ENCODE measurements around the gene IRF9. TPM values are rescaled to one million over a fixed set of nuclear protein-coding genes. Genes with fewer than 3 reads are reported as not detected.

IRF9 gene, protein sequence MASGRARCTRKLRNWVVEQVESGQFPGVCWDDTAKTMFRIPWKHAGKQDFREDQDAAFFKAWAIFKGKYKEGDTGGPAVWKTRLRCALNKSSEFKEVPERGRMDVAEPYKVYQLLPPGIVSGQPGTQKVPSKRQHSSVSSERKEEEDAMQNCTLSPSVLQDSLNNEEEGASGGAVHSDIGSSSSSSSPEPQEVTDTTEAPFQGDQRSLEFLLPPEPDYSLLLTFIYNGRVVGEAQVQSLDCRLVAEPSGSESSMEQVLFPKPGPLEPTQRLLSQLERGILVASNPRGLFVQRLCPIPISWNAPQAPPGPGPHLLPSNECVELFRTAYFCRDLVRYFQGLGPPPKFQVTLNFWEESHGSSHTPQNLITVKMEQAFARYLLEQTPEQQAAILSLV
- total RNA-seq, result 55.5 and 58.9 TPM in 2 replicates

DNA sequence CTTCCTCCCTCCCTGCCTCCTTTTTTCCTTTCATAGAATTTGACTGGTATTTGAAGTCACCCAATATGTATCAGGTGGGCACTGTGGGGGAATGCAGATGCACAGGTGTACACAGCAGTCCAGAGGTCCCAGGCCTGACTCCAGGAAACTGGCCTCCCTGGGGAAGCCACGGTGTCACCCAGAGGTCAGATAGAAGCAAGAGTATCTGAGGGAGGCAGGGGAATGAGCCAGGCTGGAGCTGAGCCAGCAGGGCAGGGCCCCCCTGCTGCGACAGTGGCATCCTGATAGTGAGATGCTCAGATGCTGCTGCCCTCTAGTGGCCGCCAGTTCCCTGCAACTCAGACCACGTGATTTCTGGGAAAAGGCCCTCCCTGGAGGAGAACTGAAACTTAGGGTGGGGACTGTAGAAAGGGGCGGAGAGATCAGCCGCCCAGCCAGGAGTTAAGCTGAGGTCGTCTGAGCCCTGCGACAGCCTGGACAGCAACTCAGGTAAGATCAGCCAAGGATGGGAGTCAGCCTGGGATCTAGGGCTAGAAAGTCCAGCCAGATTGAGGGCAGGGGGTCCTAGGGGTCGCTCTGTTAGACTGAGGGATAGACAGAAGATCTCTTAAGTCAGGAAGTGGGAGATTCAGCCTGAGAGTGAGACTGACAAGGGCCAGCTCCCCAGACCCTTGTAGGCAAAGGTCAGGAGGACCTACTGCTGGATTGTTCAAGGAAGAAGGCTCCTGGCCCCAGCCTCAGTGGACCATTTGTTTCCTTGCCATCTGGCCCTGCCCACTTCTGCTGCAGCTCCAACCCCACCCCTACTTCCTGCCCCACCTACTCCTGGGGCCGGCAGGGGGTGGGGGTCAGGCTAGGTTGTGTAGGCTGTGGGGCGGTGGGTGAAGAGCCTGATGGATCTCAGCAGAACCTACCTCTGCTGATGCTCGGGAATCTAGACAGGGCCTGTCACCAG, at the start of gene IRF9:
Gene IRF9 (plus strand): TSS at position 416 of the 955 bp plus-strand sequence. CDS start 880 bp downstream, outside the sequence.

DNA sequence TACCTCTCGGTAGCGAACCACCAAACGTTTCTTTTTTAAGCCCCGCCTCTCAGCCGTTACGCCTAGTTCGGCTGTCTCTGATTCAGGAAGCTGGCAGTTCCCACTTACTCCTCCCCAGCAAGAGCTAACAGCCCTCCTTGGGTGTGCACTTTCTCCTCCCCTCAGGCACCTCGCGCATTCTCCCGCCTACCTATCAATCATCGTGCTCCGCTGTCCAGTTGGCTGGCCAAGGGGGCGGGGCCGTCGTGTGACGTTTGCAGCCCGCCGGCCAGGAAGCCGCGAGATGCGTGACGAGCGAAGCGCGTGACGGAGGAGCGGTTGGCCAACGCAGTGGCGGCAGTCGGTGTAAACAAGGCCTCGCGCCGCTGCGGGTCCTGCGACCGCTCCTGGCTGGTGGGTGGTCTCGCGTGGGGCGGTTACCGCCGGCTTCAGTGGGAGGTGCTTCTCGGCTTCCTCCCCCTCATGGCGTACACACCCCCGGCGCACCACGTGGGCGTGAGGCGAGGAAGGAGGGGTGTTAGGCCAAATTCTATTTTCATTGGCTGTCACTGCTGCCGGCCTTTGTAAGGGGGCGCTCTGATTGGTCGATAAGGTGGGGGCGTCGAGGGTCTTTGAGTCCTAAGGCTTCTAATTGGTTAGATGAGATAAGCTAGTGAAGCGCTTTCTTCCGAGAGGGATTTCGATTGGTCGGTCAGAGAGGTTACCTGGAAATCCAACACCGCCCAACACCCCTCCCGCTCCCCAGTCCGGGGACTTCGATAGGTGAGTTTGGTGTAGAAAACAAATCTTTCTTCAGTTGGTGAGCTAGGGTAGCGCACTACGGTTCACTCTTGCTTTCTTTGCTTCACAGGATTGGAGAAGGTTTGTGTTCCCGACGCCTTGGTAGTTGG, 46.3 kb upstream of the IRF9 start, which contains the start of the genes DCAF11 and NRL:
Gene DCAF11 (plus strand): TSS at position 246 of the 890 bp plus-strand sequence. CDS start 818 bp downstream, outside the sequence.
Gene NRL (minus strand): TSS at position 418 of the 890 bp plus-strand sequence. CDS start 32,101 bp downstream, outside the sequence.

DNA sequence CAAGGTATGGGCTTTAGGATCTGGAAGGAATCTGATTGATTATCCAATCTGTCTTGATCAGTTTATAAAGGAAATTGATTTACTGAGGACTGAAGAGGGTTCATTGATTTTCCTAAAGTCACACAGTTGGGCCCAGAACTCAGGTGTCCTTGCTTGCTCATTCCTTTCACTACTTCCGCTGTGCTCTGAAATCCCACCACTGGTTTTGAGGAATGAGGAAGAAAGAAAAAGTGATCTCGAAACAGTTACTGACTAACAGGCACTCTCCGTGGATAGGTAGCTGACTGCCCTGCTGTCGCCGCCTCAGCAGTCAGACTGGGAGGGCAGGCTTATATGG, 30.7 kb upstream of the IRF9 start, which contains the start of gene FITM1:
Gene FITM1 (plus strand): TSS at position 280 of the 337 bp plus-strand sequence. CDS start 905 bp downstream, outside the sequence.

DNA sequence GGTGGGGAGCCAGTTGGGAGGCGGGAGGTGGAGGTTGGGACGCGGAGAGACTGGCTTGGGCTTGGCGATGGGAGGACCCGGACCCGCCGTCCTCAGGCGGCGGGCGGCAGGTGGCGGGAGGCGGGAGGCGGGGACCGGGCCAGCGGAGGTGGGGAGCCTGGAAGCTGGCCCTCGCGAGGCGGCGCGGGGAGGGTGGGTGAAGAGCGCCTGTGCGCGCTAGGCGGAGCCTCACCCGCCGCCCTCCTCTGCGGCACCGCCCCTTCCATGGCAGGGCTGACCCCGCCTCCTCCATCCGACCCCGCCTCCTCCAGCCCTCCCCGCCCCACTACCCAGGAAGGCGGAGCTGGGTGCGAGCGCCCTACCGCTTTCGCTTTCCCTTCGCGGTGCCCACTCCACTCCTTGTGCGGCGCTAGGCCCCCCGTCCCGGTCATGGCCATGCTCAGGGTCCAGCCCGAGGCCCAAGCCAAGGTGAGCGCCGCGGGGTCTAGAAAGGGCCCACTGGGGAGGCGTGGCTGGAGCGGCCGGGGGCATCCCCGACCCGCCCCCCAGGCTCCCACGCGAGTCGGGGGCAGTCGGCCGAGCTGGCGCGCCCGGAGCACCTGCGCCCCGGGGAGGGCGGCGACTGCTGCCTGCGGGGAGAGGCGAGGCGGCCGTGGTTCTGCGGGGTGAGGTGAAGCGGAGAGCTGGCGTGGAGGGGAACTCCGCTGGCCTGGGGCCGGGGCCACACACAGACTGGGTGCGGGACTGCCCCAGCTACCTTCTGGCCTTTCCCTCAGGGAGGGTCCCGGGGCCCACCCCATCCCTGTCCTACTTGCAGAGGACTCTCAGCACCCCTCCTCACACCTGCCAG, 25.0 kb upstream of the IRF9 start, which contains the start of gene PSME1:
Gene PSME1 (plus strand): TSS at position 361 of the 850 bp plus-strand sequence. CDS start 69 bp downstream, at position 430.

DNA sequence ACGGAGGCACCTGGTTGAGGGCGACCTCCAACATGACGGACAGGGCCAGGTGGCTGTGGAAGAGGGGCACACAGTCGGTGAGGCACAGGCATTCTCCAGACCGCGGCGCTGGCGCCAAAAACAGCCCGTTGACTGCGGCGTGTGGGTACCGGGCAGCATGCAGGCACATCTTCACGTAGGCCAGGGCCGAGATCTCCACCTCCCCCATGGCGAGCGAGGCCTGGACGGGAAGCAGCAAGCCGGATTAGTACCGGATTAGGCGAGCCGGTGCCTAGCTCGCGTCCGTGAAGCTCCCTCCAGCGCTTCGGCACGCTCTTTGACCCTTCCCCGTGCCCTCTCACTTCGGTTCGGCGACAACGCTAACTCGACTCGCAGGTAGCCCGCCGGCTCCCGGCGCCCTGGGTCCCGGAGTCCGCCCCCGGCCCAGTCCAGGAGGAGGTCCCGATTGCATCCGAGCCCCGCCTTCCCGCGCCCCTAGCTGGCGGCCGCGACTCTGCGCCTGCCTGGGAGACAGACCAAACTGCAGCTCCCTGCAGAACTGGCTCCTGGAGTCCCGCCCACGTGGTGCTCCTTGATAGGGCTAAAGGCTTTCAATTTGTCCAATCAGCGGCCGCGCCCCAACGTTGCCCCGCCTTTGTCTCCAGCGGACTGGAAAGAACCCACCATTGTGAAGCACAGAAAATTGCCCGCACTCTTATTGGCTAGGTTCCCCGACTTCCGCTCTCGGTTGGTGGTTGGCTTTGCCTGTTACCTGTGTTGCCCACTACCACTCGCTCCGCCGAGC, 19.8 kb upstream of the IRF9 start, which contains the start of gene EMC9:
Gene EMC9 (minus strand): TSS at position 495 of the 784 bp plus-strand sequence. CDS start 287 bp downstream, at position 208.

DNA sequence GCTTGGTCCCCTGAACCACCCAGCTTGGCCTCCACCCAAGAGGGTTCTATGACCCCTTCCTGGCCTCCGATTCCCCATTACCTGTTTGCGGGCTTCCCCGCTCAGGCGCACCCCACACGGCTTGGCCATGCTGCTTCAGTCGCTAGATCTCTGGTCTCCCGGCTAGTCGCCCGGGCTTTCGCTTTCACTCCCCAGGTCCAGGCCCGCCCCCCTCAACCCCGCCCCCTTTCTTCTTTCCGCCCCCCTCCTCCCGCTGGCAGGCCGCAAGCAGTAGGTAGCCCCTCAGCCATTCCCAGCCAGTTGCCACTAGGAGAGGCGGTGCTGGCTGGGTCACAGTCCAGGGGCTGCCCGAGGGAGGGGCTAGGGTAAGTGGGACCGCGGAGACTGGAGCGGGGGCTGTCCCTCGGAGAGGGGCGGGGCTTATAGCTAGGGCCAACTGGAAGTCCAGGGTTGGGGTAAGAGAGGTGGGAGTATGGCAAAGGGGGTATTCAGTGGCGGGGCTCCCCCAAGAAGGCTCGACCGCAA, 14.6 kb upstream of the IRF9 start, which contains the start of gene PSME2:
Gene PSME2 (minus strand): TSS at position 158 of the 525 bp plus-strand sequence. CDS start 29 bp downstream, at position 129.

DNA sequence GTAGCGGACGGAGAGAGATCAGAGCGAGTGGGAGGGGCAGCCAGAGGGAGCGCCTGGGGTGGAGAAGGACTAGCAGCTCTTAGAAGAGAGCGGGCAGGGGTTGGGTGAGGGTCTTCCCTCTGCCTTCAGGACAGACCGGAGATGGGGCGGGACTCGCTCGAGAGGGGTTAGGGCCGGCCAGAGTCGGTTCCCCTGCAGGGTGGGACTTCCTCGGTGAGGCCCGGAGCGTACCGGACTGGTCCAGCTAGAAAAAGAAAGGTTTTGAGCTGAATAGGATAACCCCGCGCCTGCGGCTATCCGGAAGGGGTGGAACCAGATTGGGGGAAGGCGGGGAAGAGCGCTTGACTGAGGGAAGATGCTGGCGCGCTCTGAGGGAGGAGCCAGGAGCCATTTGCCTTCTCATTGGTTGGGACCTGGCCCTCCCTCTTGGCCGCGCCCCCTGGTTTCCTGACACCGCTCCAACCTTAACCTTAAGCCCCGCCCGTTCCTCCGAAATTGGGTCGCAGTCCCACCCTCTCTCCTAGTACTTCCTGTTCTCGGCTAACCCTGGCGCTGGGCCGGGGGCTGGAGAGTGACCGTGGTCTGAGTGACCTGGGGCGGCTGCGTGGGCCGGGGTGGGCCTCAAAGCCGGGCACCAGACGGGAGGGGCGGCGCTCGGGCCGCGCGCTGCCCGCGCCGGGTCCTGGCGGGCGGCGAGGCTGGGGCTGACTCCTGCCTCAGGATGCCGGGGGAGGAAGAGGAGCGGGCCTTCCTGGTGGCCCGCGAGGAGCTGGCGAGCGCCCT, 13.9 kb upstream of the IRF9 start, which contains the start of gene RNF31:
Gene RNF31 (plus strand): TSS at position 521 of the 783 bp plus-strand sequence. CDS start 201 bp downstream, at position 722.

DNA sequence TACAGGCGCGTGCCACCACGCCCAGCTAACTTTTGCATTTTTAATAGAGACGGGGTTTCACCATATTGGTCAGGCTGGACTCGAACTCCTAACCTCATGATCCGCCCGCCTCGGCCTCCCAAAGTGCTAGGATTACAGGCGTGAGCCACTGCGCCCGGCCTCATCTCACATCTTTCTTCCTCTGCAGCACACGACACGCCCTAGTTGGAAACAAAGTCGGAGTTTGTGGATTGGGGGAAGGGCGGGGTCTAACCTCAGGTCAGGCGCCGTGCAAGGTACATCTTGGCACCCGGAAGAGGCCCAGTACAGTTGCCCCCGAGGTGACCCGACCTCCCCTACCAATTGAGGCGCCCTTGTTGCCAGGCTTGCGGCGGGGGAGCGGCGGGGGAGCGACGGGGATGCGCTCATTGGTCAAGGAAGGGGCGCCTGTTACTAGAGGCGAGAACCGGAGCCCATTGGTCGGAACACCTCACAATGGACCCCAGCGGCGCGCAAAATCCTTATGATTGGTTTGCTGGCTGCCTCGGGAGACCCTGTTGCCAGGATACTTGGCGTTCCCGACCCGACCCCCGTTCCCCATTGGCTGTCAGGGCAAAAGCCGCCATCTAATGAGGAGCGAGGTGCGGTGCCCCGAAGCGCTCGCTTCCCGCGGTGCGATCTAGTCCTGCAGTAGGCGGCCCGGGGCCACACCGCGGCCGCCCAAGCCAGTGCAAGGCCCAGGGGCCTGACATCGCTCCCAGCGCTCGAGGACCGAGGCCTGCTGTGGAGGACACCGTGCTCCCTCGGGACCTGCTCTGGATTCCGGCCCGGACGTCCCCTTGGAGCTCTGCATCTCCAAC, 10.6 kb downstream of the IRF9 start, which contains the start of gene REC8:
Gene REC8 (plus strand): TSS at position 659 of the 839 bp plus-strand sequence. CDS start 473 bp downstream, outside the sequence.

DNA sequence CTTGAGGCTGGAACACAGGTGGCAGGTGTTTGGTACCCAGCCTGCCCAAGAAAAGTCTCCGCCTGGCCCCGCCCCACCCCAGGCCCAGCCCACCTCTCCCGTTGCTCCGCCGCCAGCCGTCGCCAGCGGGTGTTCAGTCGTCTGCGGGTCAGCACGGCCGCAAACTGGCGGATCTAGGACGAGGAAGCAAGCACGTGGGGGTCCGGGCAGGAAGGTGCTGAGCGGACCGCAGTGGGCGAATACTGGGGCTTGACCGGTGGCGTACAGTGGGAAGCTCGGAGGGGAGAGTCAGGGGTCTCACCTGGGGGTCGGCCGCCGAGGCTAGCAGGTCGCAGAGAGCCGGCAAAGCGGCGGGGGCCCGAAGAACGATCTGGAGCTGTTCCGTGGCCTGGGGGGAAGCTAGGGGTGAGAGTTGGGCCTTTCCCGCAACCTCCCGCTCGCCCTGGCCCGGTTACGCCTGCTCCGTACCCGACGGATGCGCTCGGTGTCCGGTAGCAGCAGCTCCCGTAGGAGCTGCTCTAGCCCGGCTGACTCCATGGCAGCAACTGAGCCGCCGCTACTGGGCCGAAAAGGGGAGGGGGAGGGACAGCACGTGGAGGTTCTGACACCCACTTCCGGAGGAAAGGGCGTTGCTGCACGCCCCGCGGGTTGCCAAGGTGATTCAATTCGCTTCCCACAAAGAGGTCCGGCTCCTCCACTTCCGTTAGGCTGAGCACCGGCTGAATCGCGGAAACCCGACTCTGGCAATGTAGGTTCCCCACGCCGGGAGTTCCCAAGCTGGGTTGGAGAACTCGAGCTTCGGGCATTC, 27.4 kb downstream of the IRF9 start, which contains the start of gene IPO4:
Gene IPO4 (minus strand): TSS at position 566 of the 808 bp plus-strand sequence. CDS start 29 bp downstream, at position 537.

DNA sequence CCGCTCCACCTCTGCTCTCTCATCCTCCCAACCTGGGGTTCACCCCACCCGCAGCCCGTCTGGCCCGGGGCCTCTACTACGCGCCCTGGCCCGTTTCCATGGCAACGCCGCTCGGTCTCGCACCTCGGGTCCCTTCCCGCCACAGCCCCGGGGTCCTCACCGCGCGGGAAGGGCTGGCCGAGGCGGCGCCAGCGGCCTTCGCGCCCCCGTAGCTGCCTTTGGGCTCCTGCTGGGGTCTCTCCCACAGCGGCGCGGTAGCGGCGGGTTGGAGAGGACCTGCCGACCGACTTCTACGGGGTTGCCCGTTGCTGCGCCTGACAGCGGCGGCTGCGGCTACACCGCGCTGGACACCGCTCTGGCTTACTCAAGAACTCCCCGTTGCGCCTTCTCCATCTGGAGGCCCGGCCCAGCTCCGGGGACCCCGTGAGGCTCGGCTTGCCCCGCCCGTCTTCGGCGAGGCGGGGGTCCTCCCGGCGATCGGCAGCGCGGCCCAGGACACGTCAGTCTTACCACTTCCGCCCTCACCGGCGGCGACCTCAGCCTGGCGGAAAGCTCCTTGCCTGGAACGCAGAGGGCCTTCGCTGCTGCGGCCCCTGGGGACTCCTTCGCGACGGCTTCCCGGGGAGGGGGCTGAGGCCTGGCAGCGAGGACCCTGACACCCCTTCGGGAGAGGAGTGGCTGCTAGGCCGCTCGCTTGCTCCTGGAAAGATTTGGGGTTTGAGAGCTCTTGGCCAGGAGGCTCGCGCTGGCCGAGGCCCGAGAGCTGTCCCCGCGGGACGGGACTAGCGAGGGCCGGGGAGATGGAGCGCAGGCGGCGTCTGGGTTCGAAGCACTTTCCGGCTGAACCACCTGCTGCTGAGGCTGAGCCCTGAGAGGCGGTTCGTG, 34.4 kb downstream of the IRF9 start, which contains the start of gene TM9SF1:
Gene TM9SF1 (minus strand): TSS at position 256 of the 885 bp plus-strand sequence. CDS start 422 bp downstream, outside the sequence.

DNA sequence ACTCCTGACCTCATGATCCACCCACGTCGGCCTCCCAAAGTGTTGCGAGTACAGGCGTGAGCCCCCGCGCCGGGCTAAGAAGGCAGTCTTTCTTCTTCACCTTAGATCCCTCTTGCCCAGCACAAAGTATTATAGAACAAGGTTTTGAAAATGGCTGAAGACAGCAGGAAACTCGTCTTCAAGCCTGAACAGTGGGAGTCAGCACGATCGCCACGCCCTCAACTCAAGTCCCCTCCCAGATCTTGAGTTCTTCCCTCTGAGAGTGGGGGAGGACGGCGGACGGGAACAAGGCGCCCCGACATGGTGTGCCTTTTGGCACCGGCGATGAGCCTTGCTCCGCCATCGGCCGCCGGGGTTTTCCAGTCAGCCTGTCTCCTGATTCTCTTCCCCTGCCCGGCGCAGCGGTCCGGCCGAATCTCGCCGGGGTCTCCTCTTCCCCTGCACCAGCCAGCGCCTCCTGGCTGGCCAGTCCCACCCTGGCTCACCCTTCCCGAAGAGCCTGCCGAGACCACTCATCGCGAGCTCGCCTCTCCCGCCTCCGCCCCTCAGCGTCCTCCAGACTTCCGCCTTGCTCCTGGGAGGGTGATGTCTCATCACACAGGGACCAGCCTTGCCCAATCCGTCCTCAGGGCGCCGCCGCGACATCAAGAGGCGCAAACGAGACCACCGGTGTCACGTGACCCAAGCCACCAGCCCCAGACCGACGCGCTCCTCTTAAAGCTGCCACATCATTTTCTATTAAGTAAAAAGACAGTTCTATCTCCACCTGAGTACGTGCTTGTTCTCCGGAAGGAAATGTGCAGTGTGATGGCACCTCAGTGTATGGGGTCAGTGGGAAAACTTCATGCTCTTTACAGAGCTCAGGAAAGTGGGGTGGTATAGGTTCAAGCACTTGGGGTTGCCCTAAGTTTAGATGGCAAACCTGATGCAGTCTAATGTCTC, 52.1 kb downstream of the IRF9 start, which contains the start of gene CHMP4A:
Gene CHMP4A (minus strand): TSS at position 565 of the 942 bp plus-strand sequence. CDS start 49 bp downstream, at position 516.

DNA sequence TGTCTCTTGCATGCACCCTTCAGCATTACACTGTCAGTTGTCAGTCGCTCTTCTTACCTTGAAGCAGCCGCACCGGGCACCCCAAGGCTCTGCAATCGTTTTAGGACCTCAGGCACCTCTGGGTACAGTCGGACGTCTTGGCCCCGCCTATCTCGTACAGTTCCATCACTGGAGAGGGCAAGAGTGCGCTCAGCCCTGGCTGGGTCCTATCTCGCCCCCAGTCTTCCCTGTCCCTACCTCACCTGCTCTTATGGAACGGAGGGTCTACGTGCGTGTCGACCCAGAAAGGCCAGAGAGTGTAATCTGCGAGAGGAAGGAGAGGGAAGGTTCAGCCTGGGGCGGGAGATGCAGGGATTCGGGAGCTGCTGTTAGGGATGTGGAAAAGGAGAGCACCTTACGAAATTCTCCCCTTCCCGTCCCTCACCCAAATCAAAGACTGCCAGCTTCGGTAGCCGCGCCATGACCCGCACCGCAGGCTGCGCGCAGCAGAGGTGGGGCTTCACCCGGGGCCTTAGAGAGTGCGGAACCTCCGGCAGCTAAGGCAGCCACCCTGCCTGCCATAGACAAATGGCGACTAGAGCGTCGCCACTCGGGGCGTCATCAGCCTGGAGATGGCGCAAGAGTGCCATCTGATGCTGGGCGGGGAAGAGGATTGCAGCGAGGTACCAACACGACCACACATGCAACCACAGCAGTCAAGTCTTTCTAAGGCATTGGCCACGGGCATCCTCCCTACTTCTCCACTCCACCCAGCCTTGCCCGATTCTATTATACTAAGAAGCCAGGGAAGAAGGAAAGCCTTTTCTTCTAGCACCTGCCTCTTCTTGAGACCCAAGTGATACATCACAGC, 54.7 kb downstream of the IRF9 start, which contains the start of gene MDP1:
Gene MDP1 (minus strand): TSS at position 572 of the 850 bp plus-strand sequence. CDS start 111 bp downstream, at position 461.

